T47D (cell line): Measurements from ENCODE around the gene CT47A7.
A peak's percentile ranks its signal among the peaks of the same experiment; 100 is the strongest.
"Not testable (repeated sequence)": the region's sequence is repeated elsewhere in the genome, so short reads cannot be mapped to it uniquely, and the experiment has no call there.

Source experiments
- DNase-seq, 2 experiments: peaks; one replicate each; pipeline versions ENCODE4 v3.0.0 to v3.0.0-alpha.2; 2011 to 2012; ENCODE audit warnings: low read depth in 1 of 2, low spot score in 1 of 2
- JUND ChIP-seq: IDR thresholded peaks from 2 replicates; pipeline ENCODE4 v1.6.1; 2012; ENCODE audit warnings: low read depth
- in situ Hi-C: cut with HindIII; loops from 2 replicates; pipeline ENCODE4 v1.10.0; 2016; ENCODE audit warnings: low sequenced_read_pairs, low pct_unique_long_range_greater_than_20kb

CT47A7 gene

DNA sequence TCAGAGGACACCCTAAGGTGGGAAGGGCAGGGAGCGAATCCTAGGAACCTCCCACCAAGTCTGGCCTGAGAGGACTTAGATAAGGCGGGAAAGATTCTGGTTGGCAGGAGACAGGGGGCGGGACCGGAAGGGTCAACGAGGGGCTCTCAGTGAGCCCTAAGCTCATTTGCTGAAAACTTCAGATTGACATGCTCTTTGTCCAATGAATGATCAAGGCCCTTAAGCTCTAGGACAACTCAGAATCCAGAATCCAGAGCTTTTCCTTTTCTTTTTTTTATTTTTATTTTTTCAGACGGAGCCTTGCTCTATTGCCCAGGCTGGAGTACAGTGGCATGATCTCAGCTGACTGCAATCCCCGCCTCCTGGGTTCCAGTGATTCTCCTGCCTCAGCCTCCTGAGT lies at the start of gene CT47A7:
Gene CT47A7 (minus strand): TSS at position 101 of the 400 bp plus-strand sequence. CDS start 255 bp downstream, outside the sequence.
- DNase-seq, in situ Hi-C loops: not testable (repeated sequence)

DNA sequence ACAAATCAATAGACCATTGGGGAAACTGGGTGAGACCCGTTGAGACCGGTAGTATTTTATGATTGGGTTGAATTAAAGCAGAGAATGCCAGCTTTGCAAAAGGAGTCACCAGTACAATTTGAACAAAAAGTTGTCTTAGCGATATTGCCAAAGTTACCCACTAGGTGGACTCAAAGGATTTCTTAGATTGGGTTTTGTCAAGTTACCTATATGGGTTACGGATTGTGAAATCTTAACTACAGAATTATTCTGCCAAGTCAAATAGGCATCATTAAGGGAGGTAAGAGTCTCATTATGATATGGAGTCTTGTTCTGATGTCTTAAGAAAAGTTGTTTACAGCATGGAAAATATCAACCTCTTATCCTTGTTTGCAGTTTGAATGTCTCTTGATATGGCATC lies 44.2 kb upstream of the CT47A7 start:
- DNase-seq: peak in 1 of 2 experiments; percentile 73
- TF ChIP-seq JUND: no peak
- in situ Hi-C loops: no loop called here

DNA sequence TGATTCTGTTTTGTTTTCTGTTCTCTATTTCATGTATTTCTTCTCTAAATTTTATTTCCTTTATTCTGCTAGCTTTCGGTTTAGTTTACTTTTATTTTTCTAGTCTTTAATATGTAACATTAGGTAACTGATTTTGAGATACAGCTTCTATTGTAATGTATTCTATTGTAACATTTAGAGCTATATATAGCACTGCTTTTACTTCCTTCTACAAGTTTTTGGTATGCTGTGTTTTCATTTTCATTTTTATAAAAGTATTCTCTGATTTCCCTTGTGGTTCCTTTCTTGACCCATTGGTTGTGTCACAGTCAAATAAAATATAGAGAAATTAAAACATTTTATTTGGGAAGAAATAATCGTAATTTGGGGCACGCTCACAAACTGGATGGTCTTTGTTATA lies 43.0 kb upstream of the CT47A7 start:
- no peak for TF ChIP-seq JUND
- no peak for DNase-seq
- in situ Hi-C loops: no loop called here

GRCh38 chrX:120985660-120986059 lies 29.3 kb upstream of the CT47A7 start, which contains the start of gene CT47A1:
CT47A1 (minus strand) TSS chrX:120985760; CDS start chrX:120985529, 231 bp downstream.
- in situ Hi-C loops: not testable (repeated sequence)

More at GRCh38 chrX:120985660-120986059, 29.3 kb upstream of the CT47A7 start, which contains the start of gene CT47A1:
- not testable (repeated sequence) for DNase-seq
